Measurements from ENCODE around the gene NDRG3.

DNA sequence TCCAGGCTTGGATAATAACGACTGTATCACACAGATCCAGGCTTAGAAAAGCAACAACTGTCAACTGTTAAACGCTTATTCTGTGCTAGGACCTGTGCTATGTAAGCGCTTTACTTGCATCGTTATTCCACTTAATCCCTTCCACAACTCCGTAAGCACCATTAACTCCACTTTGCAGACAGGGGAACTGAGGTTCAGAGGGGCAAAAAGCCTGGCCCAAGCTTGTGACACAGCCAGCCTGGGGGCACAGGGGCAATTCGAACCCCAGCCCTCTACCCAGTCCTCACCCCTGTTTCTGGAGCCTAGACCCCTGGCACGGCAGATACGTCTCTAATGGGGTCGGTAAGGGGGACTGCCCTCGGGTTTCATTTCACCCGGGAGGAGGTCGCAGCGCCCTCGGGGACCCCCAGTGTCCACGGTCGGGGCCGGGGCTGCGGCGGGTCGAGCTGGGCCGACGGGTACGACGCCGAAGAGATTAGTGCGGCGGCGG, 27.3 kb upstream of the NDRG3 start:
- TF ChIP-seq CTCF (IDR thresholded peaks at IDR 0.05; ENCODE audit: low read depth, low read length, missing input control) (no peak), YY1 (IDR thresholded peaks at IDR 0.05) (no peak)
- TF ChIP-seq, protein P1, sequence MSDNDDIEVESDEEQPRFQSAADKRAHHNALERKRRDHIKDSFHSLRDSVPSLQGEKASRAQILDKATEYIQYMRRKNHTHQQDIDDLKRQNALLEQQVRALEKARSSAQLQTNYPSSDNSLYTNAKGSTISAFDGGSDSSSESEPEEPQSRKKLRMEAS (IDR thresholded peaks at IDR 0.05): no peak

Data from liver (tissue), 2 donors.